Choroid plexus epithelial cell (primary cell): ENCODE measurements around the gene LDLRAD2.
"Not testable (repeated sequence)": the region's sequence is repeated elsewhere in the genome, so short reads cannot be mapped to it uniquely, and the experiment has no call there.

Experiments
- DNase-seq: peaks from one replicate; pipeline ENCODE4 v3.0.0-alpha.2; 2010; ENCODE audit warnings: low read depth
- H3K4me3 ChIP-seq: 2 replicates; pipeline ENCODE4 v1.5.1; 2011; ENCODE audit warnings: low read depth, mild to moderate bottlenecking, control low read depth, low read length, moderate library complexity
- CTCF ChIP-seq: conservative IDR thresholded peaks from 2 replicates; pipeline ENCODE4 v1.5.1; 2011; ENCODE audit warnings: low read depth, mild to moderate bottlenecking, control low read depth, inconsistent platforms, low read length, moderate library complexity

LDLRAD2 gene

GRCh38 chr1:21811875-21812305, at the start of gene LDLRAD2:
LDLRAD2 (plus strand) TSS chr1:21812265; CDS start chr1:21812452, 187 bp downstream.
- H3K4me3 ChIP-seq = no peak within 1 kb of the TSS
- peak; percentile 50 for DNase-seq
- no peak for TF ChIP-seq CTCF

GRCh38 chr1:21763236-21763635, 48.8 kb upstream of the LDLRAD2 start:
- no peak for TF ChIP-seq CTCF
- no peak for DNase-seq
- no peak overlapping the region for H3K4me3 ChIP-seq

GRCh38 chr1:21763694-21764419, 48.2 kb upstream of the LDLRAD2 start:
- TF ChIP-seq CTCF = no peak
- no peak overlapping the region for H3K4me3 ChIP-seq
- no peak for DNase-seq

GRCh38 chr1:21764615-21765423, 47.2 kb upstream of the LDLRAD2 start:
- no peak for TF ChIP-seq CTCF
- peak; percentile 72 for DNase-seq

GRCh38 chr1:21766210-21766609, 45.9 kb upstream of the LDLRAD2 start:
- no peak for DNase-seq
- no peak for TF ChIP-seq CTCF
- H3K4me3 ChIP-seq = no peak overlapping the region

More at GRCh38 chr1:21764615-21765423, 47.2 kb upstream of the LDLRAD2 start:
- H3K4me3 ChIP-seq = no peak overlapping the region

- not testable (repeated sequence) for DNase-seq, H3K4me3 ChIP-seq
Observed at GRCh38 chr1:21767106-21767505, 45.0 kb upstream of the LDLRAD2 start.

GRCh38 chr1:21770201-21770600, 41.9 kb upstream of the LDLRAD2 start:
- no peak for DNase-seq
- H3K4me3 ChIP-seq = no peak overlapping the region
- TF ChIP-seq CTCF = no peak

GRCh38 chr1:21770602-21771001, 41.5 kb upstream of the LDLRAD2 start:
- not testable (repeated sequence) for DNase-seq, H3K4me3 ChIP-seq

GRCh38 chr1:21771672-21772071, 40.4 kb upstream of the LDLRAD2 start:
- not testable (repeated sequence) for DNase-seq, H3K4me3 ChIP-seq
